Liver (tissue), 3 donors: Measurements from ENCODE around the gene TRIM26.

Source experiments
- GABPA ChIP-seq, 2 donors: IDR thresholded peaks in 1 of 2; conservative IDR thresholded peaks in 1 of 2; 2 replicates each; pipeline ENCODE4 v1.6.1; 2016; ENCODE audit warnings: antibody characterized with exemption in 2 of 2, mild to moderate bottlenecking in 1 of 2, moderate library complexity in 1 of 2
- HNF4A ChIP-seq, 2 donors: conservative IDR thresholded peaks; 2 replicates each; pipeline ENCODE4 v1.6.1; 2016; ENCODE audit warnings: antibody characterized with exemption in 2 of 2, mild to moderate bottlenecking in 2 of 2
- HNF4G ChIP-seq: IDR thresholded peaks from 2 replicates; pipeline ENCODE4 v1.6.1; 2016; ENCODE audit warnings: antibody characterized with exemption
- NR2F2 ChIP-seq: IDR thresholded peaks from 2 replicates; pipeline ENCODE4 v1.6.1; 2016; ENCODE audit warnings: antibody characterized with exemption
- RAD21 ChIP-seq, 2 donors: IDR thresholded peaks; 2 replicates each; pipeline ENCODE4 v1.6.1; 2016; ENCODE audit warnings: antibody characterized with exemption in 2 of 2, mild to moderate bottlenecking in 2 of 2
- SP1 ChIP-seq: IDR thresholded peaks from 2 replicates; pipeline ENCODE4 v1.6.1; 2018; ENCODE audit warnings: antibody characterized with exemption, mild to moderate bottlenecking
- TAF1 ChIP-seq: conservative IDR thresholded peaks from 2 replicates; pipeline ENCODE4 v1.6.1; 2016; ENCODE audit warnings: antibody characterized with exemption, mild to moderate bottlenecking
- TF ChIP-seq, protein P1 (sequence below): fragments of 150-350 bp; IDR thresholded peaks from 2 replicates; pipeline ENCODE4 v1.5.1; 2017; ENCODE audit warnings: improper control_type of control experiment, low read depth, low read length; ENCODE audit not compliant: missing input control
- TF ChIP-seq, protein P2 (sequence below): IDR thresholded peaks from 2 replicates; pipeline ENCODE4 v1.6.1; 2016; ENCODE audit warnings: antibody characterized with exemption, mild to moderate bottlenecking
- TF ChIP-seq, protein P3 (sequence below): IDR thresholded peaks from 2 replicates; pipeline ENCODE4 v1.6.1; 2016; ENCODE audit warnings: antibody characterized with exemption
- TF ChIP-seq, protein P4 (sequence below): IDR thresholded peaks from 2 replicates; pipeline ENCODE4 v1.6.1; 2016; ENCODE audit warnings: antibody characterized with exemption
- TF ChIP-seq, protein P5 (sequence below): IDR thresholded peaks from 2 replicates; pipeline ENCODE4 v1.6.1; 2016; ENCODE audit warnings: antibody characterized with exemption
- donor health status: healthy.
- donor health status: healthy.

DNA sequence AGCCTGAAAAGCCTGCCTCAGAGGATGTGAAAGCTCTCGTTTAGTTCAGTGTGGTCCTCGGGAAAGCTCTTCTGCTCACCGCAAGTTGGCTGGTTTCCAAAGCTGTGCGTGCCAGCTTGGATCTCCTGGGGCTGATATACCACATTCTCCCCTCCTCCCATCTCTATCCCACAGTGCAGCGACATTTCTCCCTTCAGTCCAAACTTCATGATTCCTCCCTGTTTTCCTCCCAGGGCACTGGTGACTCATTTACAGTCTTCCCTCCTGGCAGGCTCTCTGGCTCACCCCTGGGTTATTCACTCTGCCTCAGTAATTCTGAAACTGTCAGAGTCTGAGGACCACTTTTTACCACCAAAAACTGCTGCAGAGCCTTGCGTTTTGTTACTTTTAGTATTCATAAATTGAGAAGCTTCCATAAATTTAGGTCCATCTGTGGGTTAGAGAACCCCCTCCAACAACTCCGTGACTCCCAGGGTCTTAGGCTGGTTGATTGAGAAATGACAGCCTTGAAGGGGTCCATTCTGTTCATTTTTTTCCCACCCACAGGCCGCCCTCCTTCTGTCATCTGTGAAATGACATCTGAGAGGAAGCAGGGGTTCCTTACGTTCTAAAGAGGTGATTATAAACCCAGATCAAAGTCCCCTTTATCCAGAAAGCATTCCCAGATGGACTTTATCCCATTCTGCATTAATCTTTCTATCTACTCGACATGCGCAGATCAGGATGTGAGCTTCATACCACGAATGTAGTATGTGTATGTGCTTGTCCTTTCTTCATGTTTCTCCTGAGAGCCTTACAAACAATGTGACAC lies 58.3 kb downstream of the TRIM26 start:
- TF ChIP-seq RAD21 (IDR thresholded peaks at IDR 0.05) (peak in 1 of 2 donors; percentile 13), NR2F2 (no peak), GABPA (IDR thresholded peaks at IDR 0.05 in 1 of 2, conservative IDR thresholded peaks at IDR 0.05 in 1 of 2) (no peak), HNF4G (peak; percentile 20), SP1 (peak; percentile 76), HNF4A (conservative IDR thresholded peaks at IDR 0.05) (peak; percentile 35 to 47), TAF1 (no peak)
- TF ChIP-seq, protein P1, sequence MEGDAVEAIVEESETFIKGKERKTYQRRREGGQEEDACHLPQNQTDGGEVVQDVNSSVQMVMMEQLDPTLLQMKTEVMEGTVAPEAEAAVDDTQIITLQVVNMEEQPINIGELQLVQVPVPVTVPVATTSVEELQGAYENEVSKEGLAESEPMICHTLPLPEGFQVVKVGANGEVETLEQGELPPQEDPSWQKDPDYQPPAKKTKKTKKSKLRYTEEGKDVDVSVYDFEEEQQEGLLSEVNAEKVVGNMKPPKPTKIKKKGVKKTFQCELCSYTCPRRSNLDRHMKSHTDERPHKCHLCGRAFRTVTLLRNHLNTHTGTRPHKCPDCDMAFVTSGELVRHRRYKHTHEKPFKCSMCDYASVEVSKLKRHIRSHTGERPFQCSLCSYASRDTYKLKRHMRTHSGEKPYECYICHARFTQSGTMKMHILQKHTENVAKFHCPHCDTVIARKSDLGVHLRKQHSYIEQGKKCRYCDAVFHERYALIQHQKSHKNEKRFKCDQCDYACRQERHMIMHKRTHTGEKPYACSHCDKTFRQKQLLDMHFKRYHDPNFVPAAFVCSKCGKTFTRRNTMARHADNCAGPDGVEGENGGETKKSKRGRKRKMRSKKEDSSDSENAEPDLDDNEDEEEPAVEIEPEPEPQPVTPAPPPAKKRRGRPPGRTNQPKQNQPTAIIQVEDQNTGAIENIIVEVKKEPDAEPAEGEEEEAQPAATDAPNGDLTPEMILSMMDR, result no peak
- TF ChIP-seq, protein P2, sequence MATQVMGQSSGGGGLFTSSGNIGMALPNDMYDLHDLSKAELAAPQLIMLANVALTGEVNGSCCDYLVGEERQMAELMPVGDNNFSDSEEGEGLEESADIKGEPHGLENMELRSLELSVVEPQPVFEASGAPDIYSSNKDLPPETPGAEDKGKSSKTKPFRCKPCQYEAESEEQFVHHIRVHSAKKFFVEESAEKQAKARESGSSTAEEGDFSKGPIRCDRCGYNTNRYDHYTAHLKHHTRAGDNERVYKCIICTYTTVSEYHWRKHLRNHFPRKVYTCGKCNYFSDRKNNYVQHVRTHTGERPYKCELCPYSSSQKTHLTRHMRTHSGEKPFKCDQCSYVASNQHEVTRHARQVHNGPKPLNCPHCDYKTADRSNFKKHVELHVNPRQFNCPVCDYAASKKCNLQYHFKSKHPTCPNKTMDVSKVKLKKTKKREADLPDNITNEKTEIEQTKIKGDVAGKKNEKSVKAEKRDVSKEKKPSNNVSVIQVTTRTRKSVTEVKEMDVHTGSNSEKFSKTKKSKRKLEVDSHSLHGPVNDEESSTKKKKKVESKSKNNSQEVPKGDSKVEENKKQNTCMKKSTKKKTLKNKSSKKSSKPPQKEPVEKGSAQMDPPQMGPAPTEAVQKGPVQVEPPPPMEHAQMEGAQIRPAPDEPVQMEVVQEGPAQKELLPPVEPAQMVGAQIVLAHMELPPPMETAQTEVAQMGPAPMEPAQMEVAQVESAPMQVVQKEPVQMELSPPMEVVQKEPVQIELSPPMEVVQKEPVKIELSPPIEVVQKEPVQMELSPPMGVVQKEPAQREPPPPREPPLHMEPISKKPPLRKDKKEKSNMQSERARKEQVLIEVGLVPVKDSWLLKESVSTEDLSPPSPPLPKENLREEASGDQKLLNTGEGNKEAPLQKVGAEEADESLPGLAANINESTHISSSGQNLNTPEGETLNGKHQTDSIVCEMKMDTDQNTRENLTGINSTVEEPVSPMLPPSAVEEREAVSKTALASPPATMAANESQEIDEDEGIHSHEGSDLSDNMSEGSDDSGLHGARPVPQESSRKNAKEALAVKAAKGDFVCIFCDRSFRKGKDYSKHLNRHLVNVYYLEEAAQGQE, result no peak
- TF ChIP-seq, protein P3, sequence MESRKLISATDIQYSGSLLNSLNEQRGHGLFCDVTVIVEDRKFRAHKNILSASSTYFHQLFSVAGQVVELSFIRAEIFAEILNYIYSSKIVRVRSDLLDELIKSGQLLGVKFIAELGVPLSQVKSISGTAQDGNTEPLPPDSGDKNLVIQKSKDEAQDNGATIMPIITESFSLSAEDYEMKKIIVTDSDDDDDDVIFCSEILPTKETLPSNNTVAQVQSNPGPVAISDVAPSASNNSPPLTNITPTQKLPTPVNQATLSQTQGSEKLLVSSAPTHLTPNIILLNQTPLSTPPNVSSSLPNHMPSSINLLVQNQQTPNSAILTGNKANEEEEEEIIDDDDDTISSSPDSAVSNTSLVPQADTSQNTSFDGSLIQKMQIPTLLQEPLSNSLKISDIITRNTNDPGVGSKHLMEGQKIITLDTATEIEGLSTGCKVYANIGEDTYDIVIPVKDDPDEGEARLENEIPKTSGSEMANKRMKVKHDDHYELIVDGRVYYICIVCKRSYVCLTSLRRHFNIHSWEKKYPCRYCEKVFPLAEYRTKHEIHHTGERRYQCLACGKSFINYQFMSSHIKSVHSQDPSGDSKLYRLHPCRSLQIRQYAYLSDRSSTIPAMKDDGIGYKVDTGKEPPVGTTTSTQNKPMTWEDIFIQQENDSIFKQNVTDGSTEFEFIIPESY, result no peak
- TF ChIP-seq, protein P4, sequence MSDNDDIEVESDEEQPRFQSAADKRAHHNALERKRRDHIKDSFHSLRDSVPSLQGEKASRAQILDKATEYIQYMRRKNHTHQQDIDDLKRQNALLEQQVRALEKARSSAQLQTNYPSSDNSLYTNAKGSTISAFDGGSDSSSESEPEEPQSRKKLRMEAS, result no peak
- TF ChIP-seq, protein P5, sequence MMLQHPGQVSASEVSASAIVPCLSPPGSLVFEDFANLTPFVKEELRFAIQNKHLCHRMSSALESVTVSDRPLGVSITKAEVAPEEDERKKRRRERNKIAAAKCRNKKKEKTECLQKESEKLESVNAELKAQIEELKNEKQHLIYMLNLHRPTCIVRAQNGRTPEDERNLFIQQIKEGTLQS, result peak; percentile 53
